Measurements from ENCODE around the gene SPATA18. TPM values are rescaled to one million over a fixed set of nuclear protein-coding genes. Genes with fewer than 3 reads are reported as not detected.

The SPATA18 gene
- total and polyA plus RNA-seq, 2 of the 8 experiments (the other 6 are each of a cell fraction or from before 2014, with no cell fraction given) = 1.4 to 2.4 TPM

GRCh38 chr4:52004414-52004813 is 46.7 kb upstream of the SPATA18 start:
- no peak overlapping the region for H4K91ac ChIP-seq (replicated peaks; ENCODE audit: insufficient read length, low read length)
- FAIRE-seq (no peak), DNase-seq (ENCODE audit: low read depth in 1 of 2, low spot score in 2 of 2) (no peak)
- H2BK12ac ChIP-seq (ENCODE audit: low read depth, low read length) = no peak overlapping the region
- H3K18ac ChIP-seq (ENCODE audit: extremely low read depth, low read length) = no peak overlapping the region
- no peak overlapping the region for H2BK15ac ChIP-seq (ENCODE audit: low read length)
- no peak overlapping the region for H2BK20ac ChIP-seq (ENCODE audit: low read length)
- H3K4me2 ChIP-seq (ENCODE audit: insufficient read depth in 1 of 2, low read depth in 2 of 2, low read length in 2 of 2) = no peak overlapping the region
- no peak overlapping the region for H3K4me3 ChIP-seq (ENCODE audit: extremely low read depth in 1 of 4, insufficient read depth in 2 of 4, low read depth in 3 of 4, low read length in 4 of 4)
- H2AK5ac ChIP-seq (ENCODE audit: low read depth, low read length) = no peak overlapping the region
- no peaks in the 10 kb centered on the region for H3K79me2 ChIP-seq (ENCODE audit: control insufficient read depth in 1 of 2, insufficient read depth in 2 of 2, low read length in 2 of 2)
- H3K23me2 ChIP-seq (ENCODE audit: low read depth, low read length) = no peaks in the 10 kb centered on the region
- TF ChIP-seq KDM5A (IDR thresholded peaks at IDR 0.05; ENCODE audit: low read length) (no peak), SIN3A (conservative IDR thresholded peaks at IDR 0.05 in 1 of 2, IDR thresholded peaks at IDR 0.05 in 1 of 2; ENCODE audit: low read depth in 1 of 2, low read length in 2 of 2) (no peak), ASH2L (IDR thresholded peaks at IDR 0.05; ENCODE audit: low read length) (no peak), BRCA1 (IDR thresholded peaks at IDR 0.05; ENCODE audit: low read depth, low read length) (no peak), ZNF274 (IDR thresholded peaks at IDR 0.05; ENCODE audit: borderline replicate concordance, extremely low read depth, low read length) (no peak), TCF12 (IDR thresholded peaks at IDR 0.05; ENCODE audit: low read depth, low read length) (no peak), RBBP5 (IDR thresholded peaks at IDR 0.05; ENCODE audit: borderline replicate concordance, low read depth, low read length) (no peak), EGR1 (IDR thresholded peaks at IDR 0.05; ENCODE audit: borderline replicate concordance, low read depth, low read length) (no peak), JUND (IDR thresholded peaks at IDR 0.05; ENCODE audit: low read length) (no peak)
- no peak overlapping the region for H3K14ac ChIP-seq (ENCODE audit: insufficient read length)
- ChIA-PET POLR2A (ENCODE audit: partially characterized antibody) (no interaction called here), CTCF (ENCODE audit: partially characterized antibody) (no interaction called here)
- H3K9me3 ChIP-seq (ENCODE audit: insufficient read depth in 2 of 2, low read depth in 1 of 2, low read length in 1 of 2) = no peaks in the 10 kb centered on the region
- H4K5ac ChIP-seq (ENCODE audit: insufficient read length, low read depth, low read length) = no peak overlapping the region
- H3K4me1 ChIP-seq (replicated peaks in 1 of 4; ENCODE audit: control insufficient read depth in 3 of 4, insufficient read depth in 4 of 4, low read length in 3 of 4) = peaks cover 0 to 1% (median 0%) of the 10 kb centered on the region in 4 experiments; a peak in 1 of 7 replicates
- H3K23ac ChIP-seq (ENCODE audit: insufficient read length) = no peak overlapping the region
- no peak overlapping the region for H3K9ac ChIP-seq (replicated peaks in 1 of 4; ENCODE audit: extremely low read depth in 1 of 4, low read depth in 3 of 4, low read length in 3 of 4)
- no peaks in the 10 kb centered on the region for H3K36me3 ChIP-seq (ENCODE audit: control insufficient read depth in 2 of 4, insufficient read depth in 4 of 4, low read length in 3 of 4)
- H4K8ac ChIP-seq (ENCODE audit: extremely low read depth, insufficient read depth, low read length) = no peak overlapping the region
- H3K56ac ChIP-seq (replicated peaks; ENCODE audit: insufficient read length, low read depth, low read length) = no peak overlapping the region
- no peaks in the 10 kb centered on the region for H4K20me1 ChIP-seq (replicated peaks in 1 of 2; ENCODE audit: control insufficient read depth in 1 of 2, insufficient read depth in 2 of 2, low read length in 2 of 2)
- no peaks in the 10 kb centered on the region for H3K79me1 ChIP-seq (ENCODE audit: low read depth, low read length)
- no peak overlapping the region for H2BK120ac ChIP-seq (replicated peaks; ENCODE audit: low read depth, low read length)
- H2BK5ac ChIP-seq (ENCODE audit: low read depth, low read length) = no peak overlapping the region
- H3K4ac ChIP-seq (replicated peaks; ENCODE audit: insufficient read length, low read depth, low read length) = no peak overlapping the region
- no peak overlapping the region for H3K27ac ChIP-seq (ENCODE audit: low read depth, low read length)
- H3K27me3 ChIP-seq (replicated peaks in 1 of 4; ENCODE audit: control insufficient read depth in 3 of 4, extremely low read depth in 1 of 4, insufficient read depth in 3 of 4, low read length in 3 of 4) = no peaks in the 10 kb centered on the region
- H2AFZ ChIP-seq (ENCODE audit: low read length) = no peak overlapping the region

Measured in H1 (cell line).